AG09319 (cell line): ENCODE results near the gene OR6C4.
"Not testable (repeated sequence)": the region's sequence is repeated elsewhere in the genome, so short reads cannot be mapped to it uniquely, and the experiment has no call there.

Source experiments
- DNase-seq: peaks from one replicate; pipeline ENCODE4 v3.0.0-alpha.2; 2010; ENCODE audit warnings: low read depth; ENCODE audit errors: extremely low read depth
- CTCF ChIP-seq: IDR thresholded peaks from 2 replicates; pipeline ENCODE4 v1.5.1; 2011; ENCODE audit warnings: low read depth, mild to moderate bottlenecking, inconsistent platforms, low read length, moderate library complexity

OR6C4 gene

GRCh38 chr12:55549302-55549701 is at the start of gene OR6C4:
Gene OR6C4, plus strand, starts transcription at chr12:55549602. Its CDS starts 1,625 bp downstream, at chr12:55551227.
- no peak for TF ChIP-seq CTCF
- DNase-seq = no peak

GRCh38 chr12:55499810-55500252 is 49.6 kb upstream of the OR6C4 start:
- TF ChIP-seq CTCF = no peak
- DNase-seq = no peak

- TF ChIP-seq CTCF = no peak
- no peak for DNase-seq
Measured at GRCh38 chr12:55501601-55502000, 47.8 kb upstream of the OR6C4 start.

DNA sequence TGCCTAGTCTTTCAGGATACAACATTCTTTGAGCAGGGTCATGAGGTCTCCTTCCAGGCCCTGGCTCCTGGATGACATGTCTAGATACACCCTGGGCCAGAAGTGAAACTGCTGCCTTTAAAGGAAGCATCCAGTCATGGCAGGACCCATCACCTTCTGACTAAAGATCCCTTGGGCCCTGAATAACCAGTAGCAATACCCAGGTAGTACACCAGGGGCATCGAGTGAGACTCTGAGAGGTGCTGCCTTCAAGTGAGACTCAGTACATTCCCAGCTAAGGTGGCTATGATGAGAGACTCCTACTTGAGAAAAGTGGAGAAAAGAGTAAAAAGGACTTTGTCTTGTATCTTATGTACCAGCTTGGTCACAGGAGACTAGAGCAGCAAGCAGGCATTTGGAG is 33.7 kb upstream of the OR6C4 start:
- TF ChIP-seq CTCF = no peak
- no peak for DNase-seq

DNA sequence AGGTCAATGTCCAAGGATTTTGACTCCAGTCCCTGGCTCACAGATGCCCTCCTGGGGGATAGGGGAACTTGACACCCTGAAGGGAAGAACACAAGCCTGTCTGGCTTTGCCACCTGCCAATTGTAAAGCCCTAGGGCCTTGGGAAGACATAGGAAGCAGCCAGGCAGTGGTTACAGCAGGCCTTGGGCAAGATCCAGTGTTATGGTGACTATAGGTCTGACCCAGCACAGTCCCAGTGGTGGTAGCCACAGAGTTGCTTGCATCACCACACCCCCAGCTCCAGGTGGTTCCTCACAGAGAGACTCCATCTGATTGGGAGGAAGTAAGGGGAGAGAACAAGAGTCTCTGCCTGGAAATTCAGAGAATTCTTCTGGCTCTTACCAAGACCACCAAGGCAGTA is 33.0 kb upstream of the OR6C4 start:
- no peak for TF ChIP-seq CTCF

DNA sequence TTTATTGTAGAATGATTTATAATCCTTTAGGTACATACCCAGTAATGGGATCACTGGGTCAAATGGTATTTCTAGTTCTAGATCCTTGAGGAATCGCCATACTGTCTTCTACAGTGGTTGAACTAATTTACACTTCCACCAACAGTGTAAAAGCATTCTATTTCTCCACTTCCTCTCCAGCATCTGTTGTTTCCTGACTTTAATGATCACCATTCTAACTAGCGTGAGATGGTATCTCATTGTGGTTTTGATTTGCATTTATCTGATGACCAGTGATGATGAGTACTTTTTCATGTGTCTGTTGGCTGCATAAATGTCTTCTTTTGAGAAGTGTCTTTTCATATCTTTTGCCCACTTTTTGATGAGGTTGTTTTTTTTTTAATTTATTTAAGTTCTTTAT is 1.2 kb upstream of the OR6C4 start:
- not testable (repeated sequence) for DNase-seq

More for the DNA sequence above, 33.0 kb upstream of the OR6C4 start:
- DNase-seq = no peak

DNA sequence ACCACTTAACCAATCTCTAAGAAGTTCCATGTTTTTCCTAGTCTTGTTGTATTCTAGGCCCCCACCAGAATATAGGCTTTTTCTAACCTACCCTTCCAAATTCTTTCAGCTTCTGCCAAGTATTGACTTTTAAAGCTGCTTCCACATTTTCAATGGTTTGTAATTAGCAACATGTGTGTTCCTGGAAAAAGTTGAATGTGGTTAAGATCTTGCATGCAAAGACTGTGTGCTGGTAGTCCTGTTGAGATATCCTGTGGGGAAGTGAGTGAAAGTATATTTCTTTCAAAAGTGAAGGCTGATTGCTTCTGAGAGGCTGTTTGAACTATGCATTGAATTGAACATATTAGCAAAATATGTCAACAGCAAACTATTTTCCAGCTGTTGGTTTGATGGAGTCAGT is 646 bp upstream of the OR6C4 start:
- no peak for TF ChIP-seq CTCF
- no peak for DNase-seq

DNA sequence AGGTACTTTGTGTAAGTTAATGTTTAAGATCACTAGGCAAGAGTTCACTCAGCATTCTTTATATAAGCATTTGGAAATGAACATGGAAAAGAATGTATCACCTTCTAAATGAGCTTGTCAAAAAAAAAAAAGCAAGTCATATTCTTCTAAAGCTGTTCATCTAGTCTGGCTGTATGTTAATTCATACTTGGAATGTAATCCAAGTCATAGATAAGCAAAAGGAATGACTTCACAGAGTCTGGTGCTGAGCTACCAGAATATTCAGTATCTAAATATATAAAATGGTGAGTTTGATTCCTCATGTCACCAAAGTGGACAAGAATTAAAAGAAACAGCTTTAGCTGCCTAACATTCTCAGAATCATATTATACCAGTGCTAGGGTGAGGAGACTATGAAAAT is 4.9 kb downstream of the OR6C4 start:
- TF ChIP-seq CTCF = no peak

GRCh38 chr12:55570060-55570459 is 20.7 kb downstream of the OR6C4 start:
- not testable (repeated sequence) for DNase-seq

More for the DNA sequence above, 4.9 kb downstream of the OR6C4 start:
- DNase-seq = no peak

- DNase-seq = not testable (repeated sequence)
Measured at GRCh38 chr12:55570689-55571088, 21.3 kb downstream of the OR6C4 start.
